GM18868 (cell line): ENCODE results near the gene GPRIN2.
"Not testable (repeated sequence)": the region's sequence is repeated elsewhere in the genome, so short reads cannot be mapped to it uniquely, and the experiment has no call there.

Experiments used
- ATAC-seq: cut with Tn5 transposase; IDR thresholded peaks from one replicate; pipeline ENCODE4 v1.9.1; 2021; ENCODE audit warnings: mild to moderate bottlenecking, moderate library complexity; ENCODE audit not compliant: unreplicated experiment

Gene GPRIN2

DNA sequence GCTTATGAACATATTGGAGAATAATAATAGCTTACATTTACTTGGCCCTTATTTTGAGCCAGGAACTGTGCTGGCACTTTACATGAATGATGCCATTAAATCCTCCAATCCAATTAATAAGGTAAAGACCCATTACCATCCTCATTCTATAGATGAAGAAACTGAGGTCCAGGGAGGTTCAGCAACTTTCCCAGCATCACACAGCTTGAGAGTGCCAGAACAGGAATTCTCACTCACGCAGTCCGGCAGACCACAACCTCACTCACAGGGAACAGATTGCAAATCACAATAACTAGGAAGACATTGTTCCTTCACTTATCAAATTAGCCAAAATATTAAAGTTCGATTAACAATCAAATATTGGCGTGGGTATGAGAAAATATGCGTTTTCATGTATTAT is 18.3 kb downstream of the GPRIN2 start:
- ATAC-seq: no peak

DNA sequence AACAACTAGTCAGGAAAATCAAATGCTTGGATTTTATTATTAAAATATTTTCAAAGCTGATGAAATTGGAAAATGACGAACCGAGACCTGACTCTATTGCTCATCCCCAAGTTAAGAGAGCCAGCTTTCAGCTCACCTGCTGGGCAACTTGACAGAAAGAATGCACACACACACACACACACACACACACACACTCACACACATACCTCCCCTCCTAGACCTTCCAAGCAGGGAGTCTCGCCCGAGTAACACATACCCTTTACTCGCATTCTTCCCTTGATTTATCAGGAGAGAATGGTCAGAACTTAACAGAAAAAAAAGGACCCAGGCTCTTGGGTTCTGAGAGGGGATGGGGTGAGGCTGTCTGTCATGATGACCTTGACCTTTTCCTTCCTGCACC is 19.1 kb downstream of the GPRIN2 start:
- no peak for ATAC-seq

DNA sequence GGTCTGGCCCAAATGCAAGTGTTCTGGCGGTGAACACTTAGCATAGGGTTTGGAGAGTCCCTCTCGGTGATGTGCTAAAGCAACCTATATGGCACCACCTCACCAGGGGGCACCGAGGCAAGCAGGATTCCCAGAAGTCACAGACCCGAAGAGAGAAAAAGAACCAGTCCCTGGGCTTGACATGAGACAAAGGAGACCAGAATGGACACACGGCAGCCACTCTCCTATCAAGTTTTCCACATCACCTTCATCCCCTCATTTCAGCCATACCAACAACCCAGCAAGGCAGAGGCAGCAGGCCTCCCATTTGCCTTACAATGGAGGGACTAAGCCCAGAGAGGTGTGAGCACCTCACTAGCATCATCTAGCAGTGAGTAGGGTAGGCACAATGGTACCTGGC is 19.7 kb downstream of the GPRIN2 start:
- ATAC-seq: no peak

DNA sequence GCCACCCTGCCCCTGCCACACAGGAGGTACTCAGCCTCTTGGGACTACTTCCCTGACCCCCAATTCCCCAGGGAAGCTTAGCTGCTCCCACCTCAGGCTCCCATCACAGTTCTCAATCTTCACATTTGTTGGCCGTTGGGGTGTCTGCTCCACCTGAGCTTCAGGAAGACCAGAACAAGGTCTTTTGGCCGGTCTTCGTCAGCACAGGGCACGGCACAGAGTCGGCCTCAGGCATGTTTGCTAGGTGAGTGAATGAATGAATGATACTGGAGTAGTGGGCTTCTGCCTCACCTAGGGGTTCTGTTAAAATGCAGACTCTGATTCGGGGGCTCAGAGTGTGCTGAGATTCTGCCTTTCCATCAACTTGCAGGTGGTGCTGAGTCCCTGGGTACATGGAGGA is 20.3 kb downstream of the GPRIN2 start:
- no peak for ATAC-seq

DNA sequence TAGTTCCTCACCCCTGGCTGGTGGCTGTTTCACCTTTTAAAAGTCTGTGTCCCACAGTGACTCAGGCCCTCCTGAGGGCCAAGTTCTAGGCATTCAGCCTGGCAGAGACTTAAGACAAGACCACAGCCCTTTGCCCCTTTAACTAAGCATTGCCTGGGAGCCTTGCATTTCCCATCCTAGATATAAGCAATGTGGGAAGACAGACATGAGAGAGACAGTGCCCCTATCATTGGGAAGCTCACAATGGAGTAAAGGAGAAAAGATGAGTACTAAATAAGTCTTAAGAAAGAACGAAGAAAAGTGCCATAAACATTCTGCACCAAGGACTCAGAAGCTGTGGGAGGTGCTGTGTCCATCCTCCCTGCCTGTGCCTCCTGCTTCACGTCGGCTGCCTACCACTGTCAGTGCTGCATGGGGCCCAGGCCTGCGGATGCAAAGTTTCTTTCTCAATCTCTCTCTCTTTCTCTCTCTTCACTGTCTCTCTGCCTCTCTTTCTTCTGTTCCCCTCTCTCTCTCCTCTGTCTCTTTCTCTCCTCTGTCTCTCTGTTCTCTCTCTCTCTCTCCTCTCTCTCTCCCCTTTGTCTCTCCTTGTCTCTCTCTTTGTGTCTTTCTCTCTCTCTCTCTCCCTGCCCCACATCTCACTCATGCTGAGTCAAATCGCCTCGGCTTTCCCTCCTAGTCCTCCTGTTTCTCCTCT is 21.5 kb downstream of the GPRIN2 start:
- ATAC-seq: no peak

DNA sequence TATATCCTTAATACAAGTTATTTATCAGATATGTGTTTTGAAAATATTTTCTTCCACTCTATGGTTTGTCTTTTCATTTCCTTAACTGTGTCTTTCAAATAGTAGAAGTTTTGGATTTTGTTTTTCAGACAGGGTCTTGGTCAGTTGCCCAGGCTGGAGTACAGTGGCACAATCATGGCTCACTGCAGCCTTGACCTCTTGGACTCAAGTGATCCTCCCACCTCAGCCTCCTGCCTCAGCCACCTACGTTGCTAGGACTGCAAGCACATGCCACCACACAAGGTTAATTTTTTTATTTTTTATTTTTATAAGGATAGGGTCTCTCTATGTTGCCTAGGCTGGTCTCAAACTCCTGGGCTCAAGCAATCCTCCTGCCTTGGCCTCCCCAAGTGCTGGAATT is 24.2 kb downstream of the GPRIN2 start:
- not testable (repeated sequence) for ATAC-seq

DNA sequence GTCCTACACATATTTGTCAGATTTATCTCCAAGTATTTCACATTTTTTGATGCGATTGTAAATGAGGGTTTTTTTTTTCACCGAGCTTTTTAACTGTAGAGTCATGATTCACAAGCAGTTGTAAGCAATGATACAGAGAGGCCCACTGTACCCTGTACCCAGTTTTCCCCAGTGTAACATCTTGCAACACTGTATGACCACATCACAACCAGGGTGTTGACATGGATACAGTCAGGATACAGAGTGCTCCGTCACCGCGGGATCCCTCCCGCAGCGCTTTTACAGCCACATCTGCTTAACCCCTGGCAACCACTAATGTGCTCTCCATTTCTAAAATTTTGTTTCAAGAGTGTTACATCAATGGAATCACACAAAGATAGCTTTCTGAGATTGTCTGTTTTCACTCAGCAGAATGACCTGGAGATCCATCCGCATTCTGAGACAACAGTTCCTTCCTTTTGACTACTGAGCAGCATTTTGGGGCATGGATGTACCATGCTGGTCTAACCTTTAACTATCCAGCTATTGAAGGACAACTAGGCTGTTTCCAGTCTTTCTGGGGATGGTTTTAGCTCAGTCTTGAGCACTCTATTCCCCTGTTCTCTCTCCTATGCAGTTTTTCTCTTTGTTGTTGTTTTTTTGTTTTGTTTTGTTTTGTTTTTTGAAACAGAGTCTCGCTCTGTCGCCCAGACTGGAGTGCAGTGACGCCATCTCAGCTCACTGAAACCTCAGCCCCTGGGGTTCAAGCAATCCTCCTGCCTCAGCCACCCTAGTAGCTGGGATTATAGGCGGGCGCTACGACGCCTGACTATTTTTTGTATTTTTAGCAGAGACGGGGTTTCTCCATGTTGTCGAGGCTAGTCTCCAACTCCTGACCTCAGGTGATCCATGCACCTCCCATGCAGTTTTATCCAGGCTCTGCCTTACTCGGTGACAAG is 25.9 kb downstream of the GPRIN2 start:
- no peak for ATAC-seq

DNA sequence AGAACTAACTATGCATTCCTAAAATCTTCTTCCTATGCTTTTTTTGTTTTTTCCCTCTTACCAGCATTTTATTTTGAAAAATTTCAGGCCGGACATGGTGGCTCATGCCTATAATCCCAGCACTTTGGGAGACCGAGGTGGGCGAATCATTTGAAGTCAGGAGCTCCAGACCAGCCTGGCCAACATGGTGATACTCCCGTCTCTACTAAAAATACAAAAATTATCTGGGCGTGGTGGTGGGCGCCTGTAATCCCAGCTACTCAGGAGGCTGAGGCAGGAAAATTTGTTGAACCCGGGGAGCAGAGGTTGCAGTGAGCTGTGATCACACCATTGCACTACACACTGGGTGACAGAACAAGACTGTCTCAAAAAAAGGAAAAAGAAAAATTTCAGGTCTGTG is 26.7 kb downstream of the GPRIN2 start:
- ATAC-seq: not testable (repeated sequence)

DNA sequence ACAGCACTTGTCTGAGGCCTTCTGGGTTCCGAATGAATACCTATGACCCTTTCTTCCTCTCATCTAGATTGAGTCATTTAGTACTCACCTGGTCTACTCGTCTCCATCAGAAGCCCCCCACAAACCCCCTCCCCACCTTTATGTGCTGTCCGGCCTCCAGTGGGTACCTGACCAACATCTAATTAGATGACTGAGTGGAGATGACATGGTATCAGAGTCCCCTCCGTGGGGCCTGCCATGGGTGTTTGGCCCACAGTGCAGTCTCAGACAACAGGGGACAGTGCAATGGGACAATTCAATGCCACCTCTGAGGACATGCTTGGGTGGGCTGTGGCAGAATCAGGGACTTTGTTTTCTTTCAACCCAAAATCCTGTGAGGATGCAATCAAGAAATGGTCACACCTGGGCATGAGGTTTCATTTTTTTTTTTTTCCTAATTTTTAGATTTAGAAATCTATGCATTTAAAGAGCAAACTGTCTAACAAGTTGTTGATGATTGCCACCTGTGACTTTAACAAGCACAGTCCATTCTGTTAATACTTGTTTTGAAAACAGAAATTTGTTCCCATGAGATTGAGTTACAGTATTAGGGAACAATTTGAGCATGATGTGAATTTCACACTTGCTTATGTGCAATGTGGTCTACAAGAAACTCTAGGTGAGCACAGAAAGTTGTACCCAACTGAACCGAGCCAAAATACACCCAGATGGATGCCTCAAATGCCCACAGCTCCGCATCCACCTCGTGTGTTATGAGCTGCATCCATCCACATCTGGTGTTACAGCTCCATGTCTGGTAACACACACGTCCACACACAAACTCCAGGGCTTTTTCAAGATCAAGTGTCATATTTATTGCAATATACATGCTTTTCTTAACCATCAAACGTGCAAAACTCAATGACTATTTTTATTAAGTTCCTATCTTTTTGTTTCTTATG is 27.5 kb downstream of the GPRIN2 start:
- no peak for ATAC-seq

DNA sequence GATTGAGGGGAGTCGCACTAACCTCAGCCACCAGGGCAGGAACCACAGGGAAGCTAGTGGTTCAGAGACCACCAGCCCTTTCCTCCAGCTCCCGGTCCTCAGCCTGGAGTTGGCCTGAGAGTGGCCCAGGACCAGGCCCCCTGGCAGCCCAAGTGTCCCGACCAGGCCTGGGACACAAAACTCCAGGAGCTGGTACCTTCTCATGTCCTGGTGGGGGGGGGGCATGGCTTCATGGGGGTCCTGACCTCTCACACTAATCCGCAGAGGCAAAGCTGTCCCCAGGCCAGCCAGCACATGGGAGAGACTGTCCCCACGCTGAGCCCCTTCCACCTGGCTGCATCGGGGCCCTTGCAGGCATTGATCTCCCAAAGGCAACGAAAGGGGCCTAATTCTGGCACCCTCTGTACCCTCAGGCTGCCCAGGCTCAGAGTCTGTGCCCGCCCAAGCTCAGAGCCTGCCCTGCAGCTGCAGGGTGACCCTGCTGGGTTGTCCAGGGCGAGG is 28.2 kb downstream of the GPRIN2 start:
- no peak for ATAC-seq

DNA sequence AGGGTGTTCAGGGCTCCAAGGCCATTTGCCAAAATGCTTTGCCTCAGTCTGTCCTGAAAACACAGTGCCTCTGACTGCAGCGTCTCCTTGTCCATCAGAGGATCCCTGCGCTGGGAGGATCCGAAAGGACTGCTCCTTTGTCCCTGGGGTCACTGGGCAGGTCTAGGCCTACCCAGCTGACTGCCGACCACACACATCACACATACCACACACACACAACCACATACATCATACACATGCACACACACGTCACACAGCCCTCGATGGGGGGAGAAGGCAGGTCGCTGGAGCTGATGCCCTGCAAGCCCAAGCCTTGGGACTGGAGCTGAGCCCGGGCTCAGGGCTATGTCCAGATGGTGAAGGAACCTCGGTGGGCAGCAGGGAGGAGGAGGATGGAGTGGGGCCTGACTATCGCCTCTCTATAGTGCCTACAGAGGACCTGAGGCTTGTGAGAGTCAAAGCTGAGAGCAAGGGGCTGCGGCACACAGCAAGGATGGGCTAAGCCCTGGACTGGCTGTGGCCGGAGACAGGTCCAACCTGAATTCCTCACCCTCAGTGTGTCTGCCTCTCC is 29.1 kb downstream of the GPRIN2 start:
- ATAC-seq: no peak

DNA sequence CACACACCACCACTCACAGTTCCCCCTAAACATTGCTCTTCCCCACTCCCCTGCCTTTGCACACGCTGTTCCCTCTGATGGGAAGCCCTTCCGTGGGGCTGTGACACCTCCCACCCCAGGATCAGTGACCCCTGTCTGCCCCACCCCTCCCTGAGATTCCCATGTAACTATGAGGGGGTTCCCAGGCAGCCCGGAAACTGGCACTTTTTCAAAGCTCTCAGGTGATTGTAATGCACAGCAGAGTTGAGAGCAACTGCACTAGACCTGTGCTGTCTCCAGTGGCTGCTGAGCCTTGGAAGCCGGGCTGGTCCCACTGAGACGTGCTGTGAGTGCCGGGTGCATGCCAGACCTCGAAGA is 29.8 kb downstream of the GPRIN2 start:
- ATAC-seq: no peak

DNA sequence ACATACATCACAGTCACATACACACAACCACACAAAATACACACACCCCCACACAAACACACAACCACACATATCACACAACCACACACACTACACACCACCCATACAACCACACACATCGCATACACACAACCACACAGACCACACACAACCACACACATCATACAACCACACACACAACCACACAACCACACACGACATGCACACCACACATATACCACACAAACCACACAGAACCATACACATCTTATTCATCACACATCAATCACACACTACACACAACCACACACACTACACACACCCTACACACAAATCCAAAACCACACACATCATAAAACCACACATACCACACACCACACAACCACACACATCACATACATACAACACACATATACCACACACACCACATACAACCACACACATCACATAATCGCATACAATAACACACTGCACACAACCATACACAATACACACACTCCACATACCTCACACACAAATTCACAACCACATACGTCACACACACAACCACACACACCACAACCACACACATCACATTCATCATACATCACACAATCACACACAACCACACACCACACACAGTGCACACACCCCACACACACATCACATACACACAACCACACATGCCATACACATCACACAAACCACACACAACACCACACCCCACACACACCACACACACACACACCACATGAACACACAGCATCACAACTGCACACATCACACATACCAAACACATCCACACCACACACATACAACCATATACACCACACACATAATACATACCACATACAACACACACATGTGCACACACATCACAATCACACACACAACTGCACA is 30.4 kb downstream of the GPRIN2 start:
- ATAC-seq: no peak

DNA sequence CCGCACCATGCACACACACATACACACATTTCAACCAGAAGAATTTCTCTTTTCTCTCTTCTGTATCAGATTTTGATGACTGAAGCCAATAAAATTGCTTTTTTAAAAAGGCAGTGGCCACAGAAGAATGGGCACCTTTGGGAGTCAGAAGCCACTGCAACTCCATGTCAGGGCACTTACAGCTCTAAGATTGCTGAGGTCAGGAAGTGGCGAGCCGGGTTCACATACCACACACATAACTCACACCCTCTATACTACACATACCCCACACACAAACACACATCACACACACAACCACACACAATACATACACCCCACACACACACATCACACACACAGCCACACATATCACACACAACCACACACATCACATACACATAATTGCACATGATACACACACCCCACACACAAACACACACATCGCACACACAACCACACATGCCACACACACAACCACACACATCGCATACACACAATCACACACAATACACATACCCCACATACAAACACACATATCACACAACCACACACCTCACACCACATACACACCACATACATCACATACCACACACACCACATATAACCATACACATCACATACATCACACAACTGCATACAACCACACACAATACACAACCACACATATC is 31.2 kb downstream of the GPRIN2 start:
- no peak for ATAC-seq

DNA sequence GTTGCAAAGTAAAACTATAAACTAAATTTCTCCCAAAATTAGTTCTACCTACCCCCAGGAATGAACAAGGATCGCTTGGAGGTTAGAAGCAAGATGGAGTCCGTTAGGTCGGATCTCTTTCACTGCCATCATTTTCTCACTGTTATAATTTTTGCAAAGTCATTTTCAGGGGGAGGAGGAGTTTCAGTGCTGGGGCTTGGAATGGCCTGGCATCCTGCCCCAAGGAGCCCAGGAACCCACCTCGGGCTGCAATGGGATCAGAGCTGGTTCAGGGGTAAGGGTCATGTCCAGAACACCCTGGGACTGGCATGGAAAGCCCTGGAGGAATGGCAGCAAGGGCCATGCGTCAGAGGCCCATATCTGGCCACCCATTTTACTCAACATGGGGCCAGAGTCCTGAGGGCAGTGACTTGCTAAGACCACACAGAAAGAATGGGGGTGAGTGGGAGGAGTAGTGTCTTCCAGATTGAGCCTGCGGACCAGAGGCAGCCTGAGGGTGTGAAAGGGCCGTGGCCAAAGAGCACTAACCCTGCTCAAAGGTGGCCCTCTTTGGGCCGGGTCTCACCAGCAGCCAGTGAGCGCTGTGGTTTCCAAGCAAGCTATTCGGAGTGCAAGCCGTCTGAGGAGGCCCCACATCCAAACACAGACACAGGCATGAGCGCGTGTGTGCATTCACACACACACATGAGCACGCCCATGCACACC is 31.8 kb downstream of the GPRIN2 start:
- no peak for ATAC-seq

DNA sequence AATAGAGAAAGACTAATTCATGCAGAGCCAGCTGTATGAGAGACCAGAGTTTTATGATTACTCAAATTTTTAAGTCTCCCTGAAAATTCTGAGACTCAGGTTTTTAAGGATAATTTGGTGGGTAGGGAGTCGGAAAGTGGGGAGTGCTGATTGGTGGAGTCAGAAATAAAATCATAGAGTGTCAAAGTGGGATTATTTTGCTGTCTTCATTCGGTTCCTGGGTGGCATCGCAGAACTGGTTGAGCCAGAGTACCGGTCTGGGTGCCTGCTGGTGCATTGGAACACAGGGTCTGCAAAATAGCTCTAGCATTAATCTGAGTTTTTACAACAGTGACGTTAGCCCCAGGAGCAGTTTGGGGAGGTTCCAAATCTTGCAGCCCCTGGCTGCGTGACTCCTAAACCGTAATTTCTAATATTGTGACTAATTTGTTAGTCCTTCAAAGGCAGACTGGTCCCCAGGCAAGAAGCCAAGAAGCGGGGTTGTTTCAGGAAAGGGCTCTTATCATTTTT is 32.4 kb downstream of the GPRIN2 start:
- no peak for ATAC-seq

DNA sequence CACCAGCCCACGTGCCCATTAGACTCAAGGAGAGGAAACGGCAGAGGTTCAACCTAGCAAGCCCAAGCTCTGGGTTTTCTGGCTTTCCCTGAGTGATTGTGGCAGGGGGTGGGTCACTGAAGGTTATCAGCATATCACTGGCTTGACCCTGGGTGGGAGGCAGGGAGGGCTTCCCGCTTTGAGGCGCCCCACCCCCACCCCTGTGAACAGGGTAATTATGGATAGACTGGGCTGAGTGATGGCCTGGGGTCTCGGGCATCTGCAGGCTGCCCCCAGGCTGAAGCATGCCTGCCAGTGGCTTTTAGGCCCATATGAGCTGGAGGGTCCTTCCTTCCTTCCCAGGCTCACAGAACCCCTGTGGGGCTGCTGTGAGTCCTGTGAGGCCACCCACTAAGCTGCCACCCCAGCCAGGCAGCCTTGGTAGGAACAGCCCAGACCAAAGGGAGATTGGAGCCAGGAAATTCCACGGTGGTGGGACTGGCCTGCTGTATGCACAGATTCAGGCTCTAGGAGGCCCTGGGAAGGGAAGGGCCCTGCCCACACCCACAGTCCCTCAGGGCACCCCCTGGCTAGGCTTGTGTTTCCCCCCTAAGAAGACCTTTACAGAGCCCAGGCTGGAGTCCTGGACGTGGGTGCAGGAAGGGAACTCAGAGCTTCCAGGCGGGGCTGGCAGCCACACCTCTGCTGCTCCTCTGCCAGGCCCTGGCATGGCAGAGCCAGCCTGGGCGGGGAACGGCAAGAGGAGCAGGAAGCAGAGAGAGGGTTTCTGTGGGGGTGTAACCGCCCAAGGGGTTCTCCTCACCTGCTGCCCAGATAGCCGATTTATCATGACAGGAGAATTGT is 33.1 kb downstream of the GPRIN2 start:
- ATAC-seq: no peak
